Muscle layer of duodenum (tissue), 2 donors: ENCODE data around the gene ESCO1.

Experiments
- H3K27ac ChIP-seq: one replicate; pipeline ENCODE4 v1.7.0; 2013; ENCODE audit warnings: mild to moderate bottlenecking, low read length
- H3K27me3 ChIP-seq: one replicate; pipeline ENCODE4 v1.7.0; 2013; ENCODE audit warnings: low read depth, mild to moderate bottlenecking, control low read depth, low read length
- H3K36me3 ChIP-seq, 2 donors: one replicate each; pipeline ENCODE4 v1.7.0; 2013; ENCODE audit warnings: low read length in 2 of 2, control low read depth in 1 of 2, mild to moderate bottlenecking in 1 of 2; ENCODE audit not compliant: insufficient read depth in 2 of 2, control insufficient read depth in 1 of 2
- H3K4me1 ChIP-seq, 2 donors: one replicate each; pipeline ENCODE4 v1.7.0; 2013; ENCODE audit warnings: low read length in 2 of 2, mild to moderate bottlenecking in 2 of 2, control low read depth in 1 of 2, moderate library complexity in 1 of 2; ENCODE audit not compliant: insufficient read depth in 2 of 2, control insufficient read depth in 1 of 2
- H3K4me3 ChIP-seq, 2 donors: one replicate each; pipeline ENCODE4 v1.7.0; 2013; ENCODE audit warnings: low read length in 2 of 2, low read depth in 1 of 2, mild to moderate bottlenecking in 1 of 2
- H3K9me3 ChIP-seq, 2 donors: one replicate each; pipeline ENCODE4 v1.7.0; 2013; ENCODE audit warnings: low read length in 2 of 2, control low read depth in 1 of 2, mild to moderate bottlenecking in 1 of 2; ENCODE audit not compliant: control insufficient read depth in 1 of 2
- donor health status: healthy.

ESCO1 gene

GRCh38 chr18:21484851-21485636, 115.5 kb downstream of the ESCO1 start:
- H3K9me3 ChIP-seq = no peaks in the 10 kb centered on the region
- no peak overlapping the region for H3K4me3 ChIP-seq
- no peaks in the 10 kb centered on the region for H3K36me3 ChIP-seq
- H3K4me1 ChIP-seq = no peaks in the 10 kb centered on the region
- no peaks in the 10 kb centered on the region for H3K27me3 ChIP-seq
- no peak overlapping the region for H3K27ac ChIP-seq

GRCh38 chr18:21483051-21483450, 117.5 kb downstream of the ESCO1 start:
- H3K27ac ChIP-seq = no peak overlapping the region
- no peaks in the 10 kb centered on the region for H3K27me3 ChIP-seq
- H3K36me3 ChIP-seq = no peaks in the 10 kb centered on the region

GRCh38 chr18:21481739-21482138, 118.8 kb downstream of the ESCO1 start:
- Histone ChIP-seq H3K9me3 (no peaks in the 10 kb centered on the region), H3K27ac (no peak overlapping the region), H3K4me3 (no peak overlapping the region), H3K27me3 (no peaks in the 10 kb centered on the region), H3K36me3 (no peaks in the 10 kb centered on the region), H3K4me1 (no peaks in the 10 kb centered on the region)

More at GRCh38 chr18:21483051-21483450, 117.5 kb downstream of the ESCO1 start:
- Histone ChIP-seq H3K4me1 (no peaks in the 10 kb centered on the region), H3K9me3 (no peaks in the 10 kb centered on the region), H3K4me3 (no peak overlapping the region)

GRCh38 chr18:21479721-21480120, 120.8 kb downstream of the ESCO1 start:
- Histone ChIP-seq H3K9me3 (no peaks in the 10 kb centered on the region), H3K27me3 (no peaks in the 10 kb centered on the region), H3K36me3 (no peaks in the 10 kb centered on the region), H3K4me3 (no peak overlapping the region), H3K27ac (no peak overlapping the region), H3K4me1 (no peaks in the 10 kb centered on the region)
